Loucy (cell line): ENCODE data around the gene NFATC1.

Experiments used
- H2AFZ ChIP-seq: fragments of 200-600 bp; sonication (generic); 2 replicates; pipeline ENCODE4 v1.6.0; 2016; ENCODE audit warnings: antibody characterized with exemption, mild to moderate bottlenecking, low read length, moderate library complexity
- H3F3A ChIP-seq: fragments of 200-600 bp; 2 replicates; pipeline ENCODE4 v1.6.0; 2016; ENCODE audit warnings: antibody characterized with exemption, low read depth, mild to moderate bottlenecking
- H3K27me3 ChIP-seq: fragments of 200-600 bp; sonication (generic); 2 replicates; pipeline ENCODE4 v1.6.1; 2014; ENCODE audit warnings: low read length, mild to moderate bottlenecking; ENCODE audit not compliant: insufficient read depth, poor library complexity, severe bottlenecking
- H3K36me3 ChIP-seq: fragments of 200-600 bp; sonication (generic); 2 replicates; pipeline ENCODE4 v1.6.1; 2016; ENCODE audit warnings: low read length; ENCODE audit not compliant: insufficient read depth
- H3K4me1 ChIP-seq: fragments of 200-600 bp; sonication (generic); 2 replicates; pipeline ENCODE4 v1.5.1; 2014; ENCODE audit warnings: low read length, mild to moderate bottlenecking; ENCODE audit not compliant: insufficient read depth, poor library complexity, severe bottlenecking
- H3K4me2 ChIP-seq: fragments of 200-600 bp; sonication (generic); 2 replicates; pipeline ENCODE4 v1.6.0; 2014; ENCODE audit warnings: antibody characterized with exemption, low read length, low read depth, mild to moderate bottlenecking; ENCODE audit not compliant: poor library complexity, severe bottlenecking
- H3K4me3 ChIP-seq: fragments of 200-600 bp; sonication (generic); 2 replicates; pipeline ENCODE4 v1.5.1; 2014; ENCODE audit warnings: low read length, mild to moderate bottlenecking, mixed read lengths; ENCODE audit not compliant: poor library complexity, severe bottlenecking
- H3K79me2 ChIP-seq: fragments of 200-600 bp; sonication (generic); 2 replicates; pipeline ENCODE4 v1.6.1; 2014; ENCODE audit warnings: low read length; ENCODE audit not compliant: insufficient read depth
- H3K9ac ChIP-seq: fragments of 200-600 bp; sonication (generic); 2 replicates; pipeline ENCODE4 v1.6.0; 2014; ENCODE audit warnings: mild to moderate bottlenecking, low read depth, low read length, moderate library complexity; ENCODE audit not compliant: poor library complexity, severe bottlenecking
- H3K9me2 ChIP-seq: fragments of 200-600 bp; sonication (generic); replicated peaks from 2 replicates; pipeline ENCODE4 v1.6.1; 2016; ENCODE audit warnings: low read depth, low read length, mixed read lengths
- H3K9me3 ChIP-seq: fragments of 200-600 bp; sonication (generic); 2 replicates; pipeline ENCODE4 v1.6.1; 2014; ENCODE audit warnings: mild to moderate bottlenecking, antibody characterized with exemption, low read length, low read depth; ENCODE audit not compliant: insufficient read depth
- H4K20me1 ChIP-seq: fragments of 200-600 bp; sonication (generic); 2 replicates; pipeline ENCODE4 v1.6.0; 2014; ENCODE audit warnings: antibody characterized with exemption, low read length, mild to moderate bottlenecking; ENCODE audit not compliant: insufficient read depth, poor library complexity, severe bottlenecking
- EZH2phosphoT487 ChIP-seq: fragments of 200-600 bp; IDR thresholded peaks from 2 replicates; pipeline ENCODE4 v1.6.1; 2018; ENCODE audit warnings: antibody characterized with exemption, mild to moderate bottlenecking, moderate library complexity, borderline replicate concordance
- TF ChIP-seq, protein P1 (sequence below): fragments of 200-600 bp; sonication (generic); conservative IDR thresholded peaks from 2 replicates; pipeline ENCODE4 v1.5.1; 2014; ENCODE audit warnings: mild to moderate bottlenecking, antibody characterized with exemption, low read length

The NFATC1 gene

DNA sequence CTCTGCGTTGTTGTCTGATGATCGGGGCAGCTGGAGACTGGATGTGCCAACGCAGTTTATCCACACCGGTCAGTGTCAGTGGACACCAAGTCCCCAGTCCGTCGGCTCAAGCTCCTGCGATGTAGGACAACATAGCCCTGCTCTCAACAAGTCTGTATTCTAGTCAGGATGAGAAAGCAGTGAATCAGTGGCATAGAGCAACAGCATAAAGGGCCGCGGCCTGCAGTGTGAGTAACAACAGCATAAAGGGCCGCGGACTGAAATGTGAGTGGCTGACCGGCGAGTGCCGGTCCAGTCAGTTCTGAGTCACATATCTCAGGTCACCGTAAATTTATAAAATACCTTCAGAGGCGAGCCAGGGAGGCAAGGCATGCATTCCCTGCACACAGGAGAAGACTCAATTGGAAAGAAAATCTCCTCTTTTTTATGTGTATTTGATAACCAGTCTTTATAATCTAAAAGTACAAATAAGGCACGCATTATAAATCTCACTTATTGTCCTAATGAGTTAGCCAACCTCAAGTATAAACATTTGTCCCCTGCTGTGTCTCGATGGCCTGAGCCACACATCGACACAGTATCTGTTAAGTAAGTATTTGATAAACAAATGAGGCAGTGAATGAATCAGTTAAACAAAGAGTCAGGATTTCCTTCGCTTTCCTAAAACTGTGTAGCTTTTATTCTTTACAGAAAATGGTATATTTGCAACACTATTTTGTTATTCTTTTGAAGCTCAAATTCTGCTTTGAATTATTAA lies 33.8 kb upstream of the NFATC1 start:
- Histone ChIP-seq H3K9me3 (no peaks in the 10 kb centered on the region), H3K36me3 (peaks cover 3% of the 10 kb centered on the region; the same call in 1 of the 2 replicates), H3K4me3 (no peak overlapping the region), H3K9ac (no peak overlapping the region), H4K20me1 (no peaks in the 10 kb centered on the region), H3K79me2 (no peaks in the 10 kb centered on the region), H3F3A (no peaks in the 10 kb centered on the region), H3K9me2 (no peaks in the 10 kb centered on the region), H2AFZ (no peak overlapping the region), H3K4me2 (no peak overlapping the region), H3K4me1 (no peaks in the 10 kb centered on the region), H3K27me3 (no peaks in the 10 kb centered on the region)
- no peak for TF ChIP-seq EZH2phosphoT487
- TF ChIP-seq, protein P1, sequence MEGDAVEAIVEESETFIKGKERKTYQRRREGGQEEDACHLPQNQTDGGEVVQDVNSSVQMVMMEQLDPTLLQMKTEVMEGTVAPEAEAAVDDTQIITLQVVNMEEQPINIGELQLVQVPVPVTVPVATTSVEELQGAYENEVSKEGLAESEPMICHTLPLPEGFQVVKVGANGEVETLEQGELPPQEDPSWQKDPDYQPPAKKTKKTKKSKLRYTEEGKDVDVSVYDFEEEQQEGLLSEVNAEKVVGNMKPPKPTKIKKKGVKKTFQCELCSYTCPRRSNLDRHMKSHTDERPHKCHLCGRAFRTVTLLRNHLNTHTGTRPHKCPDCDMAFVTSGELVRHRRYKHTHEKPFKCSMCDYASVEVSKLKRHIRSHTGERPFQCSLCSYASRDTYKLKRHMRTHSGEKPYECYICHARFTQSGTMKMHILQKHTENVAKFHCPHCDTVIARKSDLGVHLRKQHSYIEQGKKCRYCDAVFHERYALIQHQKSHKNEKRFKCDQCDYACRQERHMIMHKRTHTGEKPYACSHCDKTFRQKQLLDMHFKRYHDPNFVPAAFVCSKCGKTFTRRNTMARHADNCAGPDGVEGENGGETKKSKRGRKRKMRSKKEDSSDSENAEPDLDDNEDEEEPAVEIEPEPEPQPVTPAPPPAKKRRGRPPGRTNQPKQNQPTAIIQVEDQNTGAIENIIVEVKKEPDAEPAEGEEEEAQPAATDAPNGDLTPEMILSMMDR: no peak

DNA sequence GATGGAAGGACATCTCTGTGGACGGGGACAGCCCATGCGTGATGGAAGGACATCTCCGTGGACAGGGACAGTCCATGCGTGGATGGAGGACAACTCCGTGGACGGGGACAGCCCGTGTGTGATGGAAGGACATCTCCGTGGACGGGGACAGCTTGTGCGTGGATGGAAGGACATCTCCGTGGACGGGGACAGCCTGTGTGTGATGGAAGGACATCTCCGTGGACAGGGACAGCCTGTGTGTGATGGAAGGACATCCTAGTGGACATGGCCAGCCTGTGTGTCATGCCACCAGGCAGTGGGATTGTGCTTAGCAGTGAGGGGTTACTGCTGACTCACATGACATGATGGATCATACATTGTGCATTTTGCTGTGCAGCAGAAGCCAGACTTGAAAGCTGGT lies 30.0 kb upstream of the NFATC1 start:
- H3K4me2 ChIP-seq: no peak overlapping the region
- H3K9me2 ChIP-seq: no peaks in the 10 kb centered on the region
- H3K27me3 ChIP-seq: no peaks in the 10 kb centered on the region
- peaks cover 26% of the 10 kb centered on the region for H3K4me1 ChIP-seq
- H3F3A ChIP-seq: no peaks in the 10 kb centered on the region
- H3K79me2 ChIP-seq: no peaks in the 10 kb centered on the region
- H4K20me1 ChIP-seq: no peaks in the 10 kb centered on the region
- H2AFZ ChIP-seq: no peak overlapping the region
- H3K36me3 ChIP-seq: no peaks in the 10 kb centered on the region; the same call in 1 of the 2 replicates
- H3K9me3 ChIP-seq: no peaks in the 10 kb centered on the region
- H3K9ac ChIP-seq: no peak overlapping the region
- no peak overlapping the region for H3K4me3 ChIP-seq
- TF ChIP-seq, protein P1: no peak
- TF ChIP-seq EZH2phosphoT487: no peak

DNA sequence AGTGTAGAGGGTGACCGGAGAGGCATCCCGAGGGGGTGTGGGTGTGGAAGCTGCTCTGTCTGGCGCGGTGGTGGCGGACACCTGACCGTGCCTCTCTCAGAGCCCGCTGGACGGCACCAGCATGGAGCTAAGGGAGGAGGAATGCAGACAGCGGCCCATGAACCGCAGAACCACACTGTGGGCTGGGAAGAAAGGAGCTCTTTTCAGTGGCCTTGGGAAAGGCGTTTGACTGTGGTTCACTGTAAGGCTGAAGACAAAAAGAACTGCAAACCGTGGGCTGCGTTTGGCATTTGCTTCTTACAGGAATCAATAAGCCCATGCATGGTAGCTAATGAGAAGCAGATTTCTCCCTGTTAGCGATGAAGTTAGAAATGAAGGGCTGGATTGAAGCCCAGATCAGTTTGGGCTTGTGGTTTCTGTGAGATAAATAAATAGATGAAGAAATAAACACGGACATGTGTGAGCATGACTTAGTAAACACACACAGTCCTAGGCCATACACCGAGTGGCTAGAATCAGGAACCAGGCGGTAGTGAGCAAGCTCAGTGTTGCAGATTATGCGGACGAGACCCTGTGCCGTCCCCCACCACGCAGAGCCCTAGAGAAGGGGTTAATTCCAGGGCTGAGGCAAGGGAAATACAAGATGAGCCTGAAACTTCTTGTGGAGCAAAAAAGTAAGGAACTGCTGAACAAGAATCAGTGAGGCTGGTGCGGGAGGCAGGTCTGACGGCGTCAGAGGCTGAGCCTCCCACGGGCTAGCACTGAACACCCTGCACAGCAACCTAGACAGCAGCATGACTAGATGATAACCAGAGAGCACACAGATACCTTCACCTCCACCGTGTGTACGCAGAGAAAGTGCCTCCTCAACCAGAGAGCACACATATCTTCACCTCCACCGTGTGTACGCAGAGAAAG lies 29.3 kb upstream of the NFATC1 start:
- TF ChIP-seq, protein P1: no peak
- no peak for TF ChIP-seq EZH2phosphoT487

More for the DNA sequence above, 29.3 kb upstream of the NFATC1 start:
- Histone ChIP-seq H3K36me3 (no peaks in the 10 kb centered on the region; the same call in 1 of the 2 replicates), H3K4me2 (no peak overlapping the region), H3K9me2 (no peaks in the 10 kb centered on the region), H3K9me3 (no peaks in the 10 kb centered on the region), H3K27me3 (no peaks in the 10 kb centered on the region), H2AFZ (no peak overlapping the region), H3K79me2 (no peaks in the 10 kb centered on the region), H4K20me1 (no peaks in the 10 kb centered on the region), H3F3A (no peaks in the 10 kb centered on the region), H3K4me3 (no peak overlapping the region), H3K4me1 (peaks cover 32% of the 10 kb centered on the region), H3K9ac (no peak overlapping the region)
